ENCODE data around the gene ACTN4.

ACTN4 gene

DNA sequence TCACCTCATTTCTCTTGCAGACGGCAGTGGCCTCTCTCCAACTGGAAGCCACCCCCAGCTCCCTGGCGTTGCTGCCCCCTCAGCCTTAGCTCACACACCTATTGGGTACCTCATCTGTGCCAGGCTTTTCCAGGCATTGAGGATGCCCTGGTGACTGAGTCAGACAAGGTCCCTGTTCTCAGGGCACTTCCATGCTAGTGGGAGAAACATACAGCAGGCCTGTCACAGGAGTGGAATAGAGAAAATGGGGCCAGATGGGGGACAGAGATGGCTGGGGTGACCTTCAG is 62.9 kb downstream of the ACTN4 start:
- DNase-seq = no peak

DNA sequence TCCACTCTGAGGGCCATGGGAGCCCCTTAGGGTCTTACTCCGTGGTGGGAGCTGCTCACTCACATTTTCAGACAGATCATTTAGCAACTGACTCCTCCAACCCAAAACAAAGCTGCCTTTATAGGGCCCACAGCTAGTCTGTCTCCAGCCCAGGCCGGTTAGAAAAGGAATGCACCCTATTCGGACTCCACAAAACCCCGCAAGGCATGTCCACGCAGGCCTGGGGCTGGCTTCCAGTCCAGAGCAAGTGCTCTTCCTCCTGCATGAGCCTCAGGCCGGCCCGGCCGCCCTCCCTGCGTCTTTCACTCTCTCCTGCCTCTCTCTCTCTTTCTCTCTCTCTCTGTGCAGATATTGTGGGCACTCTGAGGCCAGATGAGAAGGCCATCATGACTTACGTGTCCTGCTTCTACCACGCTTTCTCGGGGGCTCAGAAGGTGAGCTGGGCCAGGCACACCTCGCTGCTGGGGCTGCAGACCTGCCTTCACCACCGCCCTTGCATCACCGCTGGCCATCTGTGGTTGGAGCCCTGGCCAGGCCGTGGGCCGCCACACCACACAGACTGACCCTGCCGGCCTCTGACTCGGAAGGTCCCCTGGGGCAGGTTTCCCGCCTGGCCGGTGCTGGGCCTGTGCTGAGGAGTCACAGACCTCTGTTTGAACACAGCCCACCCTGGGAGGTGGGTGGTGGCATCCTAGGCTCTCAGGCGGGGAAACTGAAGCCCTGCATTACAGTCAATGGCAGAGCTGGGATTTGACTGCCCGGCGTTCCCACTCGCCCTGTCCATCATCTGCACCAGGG is 63.7 kb downstream of the ACTN4 start:
- no peak for DNase-seq

DNA sequence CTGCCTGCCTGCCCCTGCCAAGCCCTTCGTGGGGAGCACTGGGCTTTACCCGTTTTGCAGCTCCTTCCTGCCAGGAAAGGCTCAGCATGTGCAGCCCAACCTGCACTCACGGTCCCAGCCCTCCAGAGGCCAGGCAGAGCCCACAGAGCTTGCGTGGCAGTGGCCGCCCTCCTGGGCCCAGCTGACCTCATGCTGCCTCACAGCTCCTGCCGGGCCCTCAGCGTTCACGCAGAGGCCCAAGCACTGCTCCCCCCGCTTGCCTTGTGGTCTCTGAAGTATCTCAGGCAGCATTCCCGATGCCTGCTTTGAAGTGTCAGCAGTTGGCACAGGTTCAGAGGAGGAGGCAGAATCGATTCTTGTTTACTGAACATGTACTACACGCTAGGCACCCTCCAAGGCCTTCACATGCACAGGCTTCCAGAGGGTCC is 64.3 kb downstream of the ACTN4 start:
- DNase-seq = no peak

DNA sequence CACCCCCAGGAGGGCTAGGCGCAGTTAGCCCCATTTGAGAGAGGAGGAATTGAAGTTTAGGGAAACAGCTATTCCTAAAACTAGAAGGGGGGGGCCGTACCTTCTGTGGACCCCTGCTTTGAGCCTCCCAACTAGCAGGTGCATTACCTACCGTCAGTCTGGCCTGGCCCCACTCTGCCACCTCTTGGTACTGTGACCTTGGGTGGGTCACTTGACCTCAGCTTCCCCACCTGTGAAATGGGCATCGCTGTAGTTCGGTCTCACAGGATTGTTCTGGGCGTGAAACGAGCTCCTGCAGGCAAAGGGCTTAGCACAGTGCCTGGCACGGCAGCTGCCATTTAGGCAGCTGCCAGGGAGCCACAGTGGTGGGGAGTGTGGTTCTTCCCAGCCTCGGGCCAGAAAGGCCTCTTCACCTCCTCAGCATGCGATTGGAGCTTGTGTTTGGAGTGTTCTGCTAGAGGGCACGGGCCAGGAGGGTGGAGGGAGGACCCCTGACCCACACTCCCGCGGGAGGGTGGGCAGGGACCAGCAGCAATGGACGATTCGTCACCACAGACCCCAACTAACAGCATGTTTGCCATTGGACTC is 64.8 kb downstream of the ACTN4 start:
- DNase-seq = no peak

DNA sequence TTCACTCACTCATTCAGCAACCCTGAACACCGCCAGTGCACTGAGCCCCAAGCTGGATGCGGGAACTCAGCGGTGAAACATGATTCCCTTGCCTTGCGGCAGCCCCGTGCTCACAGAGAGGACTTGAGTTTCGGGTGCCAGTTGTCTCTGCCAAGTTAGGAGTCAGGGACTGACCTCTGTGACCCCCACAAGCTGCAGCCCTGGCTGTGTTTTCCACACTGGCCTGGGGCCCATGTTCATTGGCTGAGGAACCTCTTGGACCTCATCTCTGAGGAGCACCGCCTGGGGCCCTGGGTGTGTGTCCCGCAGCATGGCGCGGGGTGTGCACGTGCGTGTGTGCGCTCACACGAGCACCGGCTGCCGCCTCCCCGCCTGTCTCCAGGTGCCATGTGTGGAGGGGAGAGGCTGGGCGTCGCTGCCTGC is 65.8 kb downstream of the ACTN4 start:
- no peak for DNase-seq

DNA sequence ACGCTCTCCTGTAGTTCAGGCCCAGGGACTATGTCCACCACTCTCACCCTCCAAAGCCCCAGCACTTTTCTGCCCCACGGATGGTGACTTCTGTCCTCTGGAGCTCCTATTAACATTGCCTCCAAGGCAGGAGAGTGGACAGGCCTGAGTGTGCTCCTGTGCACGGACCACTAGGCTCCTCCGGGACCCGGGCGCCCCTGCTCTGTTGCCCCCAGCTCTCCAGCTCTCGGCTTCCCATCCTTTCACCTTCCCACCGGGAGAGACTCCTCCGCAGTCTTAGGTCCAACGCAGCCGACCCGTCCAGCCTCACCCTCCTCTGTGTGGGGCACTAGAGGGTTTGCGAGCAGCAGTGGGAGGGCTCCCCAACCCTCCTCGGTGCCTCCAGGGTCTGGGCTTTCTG is 66.4 kb downstream of the ACTN4 start:
- DNase-seq = no peak

DNA sequence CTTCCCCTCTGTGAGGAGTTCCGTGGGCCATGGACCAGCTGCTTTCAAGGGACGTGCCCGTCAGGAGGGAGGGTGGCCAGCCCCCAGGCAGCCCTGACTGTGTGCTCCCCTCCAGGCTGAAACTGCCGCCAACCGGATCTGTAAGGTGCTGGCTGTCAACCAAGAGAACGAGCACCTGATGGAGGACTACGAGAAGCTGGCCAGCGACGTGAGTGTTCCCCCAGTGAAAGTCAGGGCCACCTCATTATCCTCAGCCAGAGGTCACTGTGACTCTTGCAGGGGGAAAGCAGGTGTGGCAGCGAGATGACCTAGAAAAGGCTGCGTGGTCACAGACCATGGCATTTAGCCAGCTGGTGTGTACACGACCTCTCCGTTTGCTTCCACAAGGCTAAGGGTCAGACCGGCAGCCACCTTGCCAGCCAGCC is 66.9 kb downstream of the ACTN4 start:
- DNase-seq = no peak

DNA sequence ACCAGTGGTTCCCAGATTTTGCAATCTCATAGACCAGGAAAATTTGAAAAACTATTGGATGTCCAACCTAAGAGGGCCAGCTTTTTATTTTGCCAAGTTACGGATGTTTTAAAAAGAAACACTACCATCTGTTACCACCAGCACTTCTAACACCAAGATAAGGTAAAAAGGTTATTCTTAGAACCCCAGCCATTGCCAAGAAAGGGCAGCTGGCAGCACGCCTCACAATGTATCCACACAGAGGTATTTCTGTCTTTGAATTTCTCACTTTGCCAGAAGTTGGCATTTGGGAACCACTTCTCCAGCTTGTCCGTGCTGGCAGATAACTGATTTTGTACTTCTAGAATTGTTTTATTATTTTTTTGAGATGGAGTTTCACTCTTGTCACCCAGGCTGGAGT is 68.1 kb downstream of the ACTN4 start:
- no peak for DNase-seq

DNA sequence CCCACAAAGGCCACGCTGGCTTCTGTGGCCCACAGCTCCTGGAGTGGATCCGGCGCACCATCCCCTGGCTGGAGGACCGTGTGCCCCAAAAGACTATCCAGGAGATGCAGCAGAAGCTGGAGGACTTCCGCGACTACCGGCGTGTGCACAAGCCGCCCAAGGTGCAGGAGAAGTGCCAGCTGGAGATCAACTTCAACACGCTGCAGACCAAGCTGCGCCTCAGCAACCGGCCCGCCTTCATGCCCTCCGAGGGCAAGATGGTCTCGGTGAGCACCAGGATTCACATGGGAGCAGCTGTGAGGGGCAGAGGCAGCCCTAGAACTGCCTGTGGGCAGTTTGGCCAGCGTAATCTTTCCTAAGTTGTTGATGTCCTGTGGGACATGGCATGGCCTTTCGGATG is 69.6 kb downstream of the ACTN4 start:
- DNase-seq = no peak

DNA sequence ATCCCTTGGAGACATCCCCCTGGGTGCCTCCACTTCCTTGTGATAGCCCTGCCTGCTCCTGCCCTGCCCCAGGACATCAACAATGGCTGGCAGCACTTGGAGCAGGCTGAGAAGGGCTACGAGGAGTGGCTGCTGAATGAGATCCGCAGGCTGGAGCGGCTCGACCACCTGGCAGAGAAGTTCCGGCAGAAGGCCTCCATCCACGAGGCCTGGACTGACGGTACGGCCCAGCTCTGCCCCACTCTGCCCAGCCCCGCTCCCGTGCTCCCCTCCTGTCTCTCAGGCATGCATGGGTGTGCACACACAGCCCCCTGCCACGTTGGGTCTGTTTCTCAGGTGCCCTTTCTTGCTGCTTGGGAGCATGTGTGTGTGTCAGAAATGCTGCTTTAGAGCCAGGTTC is 70.4 kb downstream of the ACTN4 start:
- DNase-seq = no peak

DNA sequence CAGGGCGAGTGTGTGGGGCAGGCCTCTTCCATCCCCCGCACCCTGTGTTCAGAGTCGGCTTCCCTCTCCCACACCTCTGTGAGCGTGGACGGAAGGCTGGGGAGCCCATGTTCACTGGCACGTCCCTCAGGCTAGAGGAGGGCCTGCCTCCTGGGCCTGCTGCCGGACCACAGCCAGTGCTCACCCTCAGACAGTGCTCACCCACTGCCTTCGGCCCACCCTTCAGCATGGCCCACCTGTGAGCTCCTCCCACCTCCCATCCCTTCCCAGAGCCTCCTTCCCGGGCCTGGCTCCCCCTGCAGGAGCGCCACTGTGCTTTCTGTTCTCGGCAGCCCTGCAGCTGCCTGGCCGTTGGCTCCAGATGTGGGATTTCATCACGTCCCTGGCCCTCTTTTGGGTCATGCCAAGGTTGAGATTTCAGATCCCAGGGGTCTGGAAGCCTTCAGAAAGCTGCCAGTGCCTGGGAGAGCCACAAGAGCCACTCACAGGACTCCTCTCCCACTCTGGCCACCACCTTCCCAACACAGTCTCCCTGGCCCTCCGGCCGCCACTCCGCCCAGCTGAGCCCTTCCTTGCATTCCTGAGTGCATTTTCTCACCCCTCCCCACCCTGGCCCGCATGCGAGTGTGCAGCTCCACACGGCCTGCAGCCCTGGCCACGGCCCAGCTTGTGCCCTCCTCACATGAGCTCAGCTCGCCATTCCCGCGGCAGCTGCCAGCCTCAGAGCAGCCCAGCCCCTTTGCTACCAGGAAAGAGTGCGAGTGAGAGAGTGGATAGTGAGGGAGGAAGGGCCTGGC is 71.5 kb downstream of the ACTN4 start:
- no peak for DNase-seq

DNA sequence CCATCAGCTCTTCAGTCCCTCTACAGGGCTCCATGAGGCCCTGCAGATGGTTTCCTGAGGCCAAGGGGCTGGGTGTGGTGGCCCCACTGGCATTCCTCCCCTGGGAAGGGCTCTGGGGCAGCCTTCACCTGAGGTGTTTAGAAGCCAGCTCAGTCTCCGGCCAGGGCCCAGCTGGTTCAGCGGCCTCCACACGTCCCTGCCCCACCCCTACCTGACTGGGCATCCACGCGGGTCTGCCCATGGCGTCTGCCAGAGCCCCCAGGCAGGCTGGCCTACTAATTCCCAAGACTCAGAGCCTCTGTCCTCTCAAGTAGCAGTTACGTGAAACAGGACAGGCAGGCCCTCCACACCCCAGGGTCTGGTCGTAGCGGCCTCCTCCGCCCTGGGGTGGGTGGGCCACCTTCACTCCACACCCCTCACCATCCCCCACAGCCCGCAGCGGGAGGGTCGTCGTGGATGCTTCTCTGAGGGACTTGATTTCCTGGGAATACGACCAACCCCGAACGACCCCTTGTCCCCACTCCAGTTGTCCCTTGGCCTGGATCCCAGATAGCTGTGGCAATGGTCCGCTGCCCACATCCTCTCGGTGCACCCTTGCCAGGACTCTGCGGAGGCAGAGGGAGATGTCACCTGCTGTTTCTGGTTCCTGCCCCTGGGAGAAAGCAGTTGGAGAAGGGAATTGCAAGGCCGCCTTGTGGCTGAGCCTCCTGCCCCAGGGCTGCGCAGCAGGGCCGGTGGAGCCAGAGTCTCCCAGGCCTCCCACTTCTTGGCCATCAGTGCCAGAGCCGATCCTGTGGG is 72.5 kb downstream of the ACTN4 start:
- DNase-seq = no peak

DNA sequence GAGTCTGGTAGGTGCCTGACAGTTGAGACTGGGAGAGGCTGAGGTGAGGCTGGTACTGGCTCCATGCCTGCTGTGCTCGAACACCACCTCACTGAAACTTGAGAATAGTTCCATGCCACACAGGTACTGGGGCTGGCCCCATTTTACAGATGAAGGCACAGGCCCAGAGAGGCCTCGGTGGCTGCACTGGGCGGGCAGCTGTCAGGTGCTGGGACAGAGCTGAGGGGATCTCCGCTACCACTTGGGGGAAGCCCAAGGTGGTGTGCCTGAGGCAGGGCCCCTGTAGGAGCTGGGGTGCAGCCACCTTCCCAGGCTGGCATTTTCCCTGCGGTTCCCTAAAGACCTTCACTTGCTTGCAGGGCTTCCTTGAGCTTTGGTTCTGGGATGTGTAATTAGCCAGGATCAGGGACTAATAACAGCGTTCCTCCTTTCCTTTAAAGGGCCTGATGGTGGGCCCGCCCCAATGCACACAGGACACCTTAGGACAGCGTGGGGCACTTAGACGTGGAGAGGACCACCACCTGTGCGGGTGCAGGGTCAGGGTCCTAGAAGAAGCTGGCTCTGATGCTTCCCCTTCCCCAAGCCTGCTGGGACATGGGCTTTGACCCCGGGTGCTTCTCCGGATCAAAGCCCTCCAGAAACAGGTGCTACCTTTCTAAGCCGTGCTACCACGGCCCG is 73.2 kb downstream of the ACTN4 start:
- no peak for DNase-seq

DNA sequence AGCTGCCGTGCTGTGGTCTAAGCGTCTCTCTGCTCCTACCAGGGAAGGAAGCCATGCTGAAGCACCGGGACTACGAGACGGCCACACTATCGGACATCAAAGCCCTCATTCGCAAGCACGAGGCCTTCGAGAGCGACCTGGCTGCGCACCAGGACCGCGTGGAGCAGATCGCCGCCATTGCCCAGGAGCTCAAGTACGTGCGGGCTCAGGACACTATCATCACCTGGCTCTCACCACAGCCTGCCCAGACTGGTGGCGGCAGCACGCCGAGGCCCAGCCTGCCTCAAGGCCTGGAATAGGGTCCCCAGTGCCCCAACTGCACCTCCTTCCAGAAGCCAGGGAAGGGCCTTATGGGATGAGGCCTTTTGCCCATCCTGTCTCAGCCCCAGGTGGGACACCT is 74.0 kb downstream of the ACTN4 start:
- DNase-seq = no peak

DNA sequence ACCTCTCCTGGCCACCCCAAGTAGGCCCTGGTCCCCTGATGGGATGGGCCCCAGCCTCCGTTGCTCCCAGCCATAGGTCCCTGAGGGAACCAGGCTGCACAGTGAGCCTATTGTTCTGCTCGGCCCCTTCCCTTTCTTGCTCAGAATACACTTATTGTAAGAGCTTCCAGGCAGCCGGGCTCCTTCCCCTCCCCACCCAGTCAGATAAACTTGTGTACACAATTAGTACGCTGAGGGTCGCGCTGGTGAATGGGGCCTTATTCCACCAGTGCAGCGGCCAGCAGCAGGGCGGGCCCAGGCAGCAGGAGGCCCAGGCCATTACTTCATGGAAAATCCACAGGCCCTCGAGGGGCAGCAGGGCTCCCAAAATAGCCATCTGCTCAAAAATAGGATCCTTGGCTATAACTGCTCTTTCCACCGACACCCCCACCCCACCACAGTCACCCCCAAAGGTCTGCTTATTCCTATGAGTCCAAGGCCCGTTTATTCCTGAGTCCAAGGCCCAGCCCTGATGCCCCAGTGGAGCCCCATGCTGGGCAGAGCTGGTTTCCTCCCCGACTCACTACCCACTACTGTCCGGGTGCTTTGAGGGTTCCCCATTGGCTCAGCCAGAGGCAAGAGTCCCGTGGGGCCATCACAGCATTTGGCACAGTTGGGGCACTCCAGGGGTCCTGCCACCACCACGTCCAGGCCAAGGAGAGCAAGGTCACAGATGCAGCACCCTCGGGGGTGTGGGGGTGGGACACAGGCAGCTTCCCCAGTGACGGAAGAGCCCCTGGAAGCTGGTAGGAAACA is 74.7 kb downstream of the ACTN4 start:
- no peak for DNase-seq

DNA sequence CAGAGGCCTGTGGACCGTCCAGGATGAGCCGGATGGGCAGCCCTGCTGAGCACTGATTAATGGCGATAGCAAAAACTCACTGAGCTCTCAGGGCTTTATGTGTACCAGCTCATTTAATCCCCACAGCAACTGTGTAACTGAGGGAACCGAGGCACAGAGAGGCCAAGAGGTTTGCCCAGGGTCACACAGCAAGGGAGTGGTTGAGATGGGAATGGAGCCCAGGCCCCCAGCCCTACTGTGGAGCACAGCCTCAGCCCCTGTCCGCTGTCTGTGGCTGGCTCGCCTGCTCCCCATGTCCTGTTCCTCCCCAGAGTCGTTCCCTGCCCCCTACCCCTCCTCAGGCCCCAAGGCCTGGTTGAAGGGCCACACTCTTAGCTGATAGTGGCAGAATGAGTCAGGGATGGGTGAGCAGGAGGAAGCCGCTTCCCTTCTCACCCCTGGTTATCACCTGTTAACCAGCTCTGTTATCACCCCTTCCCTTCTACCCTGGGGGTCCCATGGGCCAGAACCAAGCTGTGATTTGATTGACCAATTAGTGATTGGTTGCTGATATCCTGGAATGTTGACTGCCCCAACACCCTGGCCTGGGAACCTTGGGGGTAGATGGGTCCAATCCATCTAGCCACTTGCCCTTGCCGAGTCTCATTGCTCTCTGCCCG is 75.6 kb downstream of the ACTN4 start:
- DNase-seq = no peak

DNA sequence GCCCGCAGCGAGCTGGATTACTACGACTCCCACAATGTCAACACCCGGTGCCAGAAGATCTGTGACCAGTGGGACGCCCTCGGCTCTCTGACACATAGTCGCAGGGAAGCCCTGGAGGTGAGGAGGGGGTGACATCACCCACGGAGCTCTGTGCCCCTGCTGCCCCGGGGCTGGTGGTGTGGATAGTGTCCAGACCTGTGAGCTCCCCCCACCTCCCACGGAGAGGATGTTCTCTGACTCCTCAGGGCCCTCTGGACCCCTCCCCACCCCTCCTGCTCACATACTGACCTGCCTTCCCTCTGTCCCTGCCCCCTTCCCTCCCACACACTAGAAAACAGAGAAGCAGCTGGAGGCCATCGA is 76.1 kb downstream of the ACTN4 start:
- no peak for DNase-seq

DNA sequence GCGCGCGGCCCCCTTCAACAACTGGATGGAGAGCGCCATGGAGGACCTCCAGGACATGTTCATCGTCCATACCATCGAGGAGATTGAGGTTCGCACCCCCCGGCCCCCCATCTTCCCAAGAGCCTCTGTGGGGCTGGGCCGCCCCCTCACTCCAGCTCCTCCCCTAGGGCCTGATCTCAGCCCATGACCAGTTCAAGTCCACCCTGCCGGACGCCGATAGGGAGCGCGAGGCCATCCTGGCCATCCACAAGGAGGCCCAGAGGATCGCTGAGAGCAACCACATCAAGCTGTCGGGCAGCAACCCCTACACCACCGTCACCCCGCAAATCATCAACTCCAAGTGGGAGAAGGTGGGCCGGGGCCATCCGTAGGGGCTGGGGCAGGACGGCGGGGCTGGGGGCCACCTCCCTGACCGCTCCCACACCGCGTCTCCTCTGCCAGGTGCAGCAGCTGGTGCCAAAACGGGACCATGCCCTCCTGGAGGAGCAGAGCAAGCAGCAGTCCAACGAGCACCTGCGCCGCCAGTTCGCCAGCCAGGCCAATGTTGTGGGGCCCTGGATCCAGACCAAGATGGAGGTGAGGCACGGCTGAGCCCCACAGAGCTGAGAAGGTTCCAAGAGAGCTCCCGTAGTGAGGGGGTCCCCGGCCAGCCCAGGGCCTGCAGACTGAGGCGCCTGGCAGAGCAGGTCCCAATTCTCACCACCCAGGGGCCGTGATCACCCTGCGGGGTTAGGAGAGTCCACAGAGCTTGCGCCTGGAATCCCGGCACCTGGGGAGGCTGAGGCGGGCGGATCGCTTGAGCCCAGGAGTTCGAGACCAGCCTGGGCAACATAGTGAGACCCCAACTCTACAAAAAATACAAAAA is 76.8 kb downstream of the ACTN4 start:
- no peak for DNase-seq

DNA sequence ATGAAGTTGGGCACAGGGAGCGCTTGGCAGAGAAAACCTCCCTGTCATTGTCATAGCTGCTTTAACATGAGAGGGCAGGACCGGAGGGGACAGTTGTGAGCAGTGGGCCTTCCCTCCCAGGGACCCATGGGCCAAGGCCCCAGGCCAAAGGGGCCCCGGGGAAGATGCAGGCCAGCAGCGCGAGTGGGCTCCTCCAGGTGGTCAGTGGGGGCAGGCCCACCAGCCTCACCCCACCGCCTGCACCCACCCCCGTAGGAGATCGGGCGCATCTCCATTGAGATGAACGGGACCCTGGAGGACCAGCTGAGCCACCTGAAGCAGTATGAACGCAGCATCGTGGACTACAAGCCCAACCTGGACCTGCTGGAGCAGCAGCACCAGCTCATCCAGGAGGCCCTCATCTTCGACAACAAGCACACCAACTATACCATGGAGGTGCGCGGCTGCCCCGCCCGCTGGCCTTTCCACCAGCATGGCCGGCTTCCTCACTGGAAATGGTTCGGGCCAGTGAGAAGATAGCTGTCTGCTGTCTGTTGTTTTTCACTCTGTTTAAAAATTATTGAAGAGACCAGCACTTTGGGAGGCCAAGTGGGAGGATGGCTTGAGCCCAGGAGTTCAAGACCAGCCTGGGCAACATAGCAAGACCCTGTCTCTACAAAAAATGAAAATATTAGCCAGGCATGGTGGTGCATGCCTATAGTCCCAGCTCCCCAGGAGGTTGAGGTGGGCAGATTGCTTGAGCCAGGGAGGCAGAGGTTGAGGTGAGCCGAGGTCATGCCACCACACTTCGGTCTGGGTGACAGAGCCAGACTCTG is 78.2 kb downstream of the ACTN4 start:
- DNase-seq = no peak
